GM12878 (cell line): ENCODE measurements around the gene ZNF670.

ENCODE experiments used
- CTCF ChIP-seq, 3 experiments: IDR thresholded peaks in 2 of 3; conservative IDR thresholded peaks in 1 of 3; 2 replicates each; pipeline ENCODE4 v1.5.1; 2011; ENCODE audit warnings: low read depth in 3 of 3, low read length in 3 of 3, mild to moderate bottlenecking in 3 of 3, control low read depth in 2 of 3, moderate library complexity in 2 of 3, inconsistent platforms in 1 of 3, mixed read lengths in 1 of 3; ENCODE audit not compliant: control insufficient read depth in 2 of 3, insufficient read depth in 1 of 3; ENCODE audit errors: extremely low read depth in 1 of 3
- EZH2 ChIP-seq: IDR thresholded peaks from 2 replicates; pipeline ENCODE4 v1.6.1; 2012; ENCODE audit warnings: low read depth, mild to moderate bottlenecking, control low read depth, inconsistent platforms, low read length, borderline replicate concordance; ENCODE audit not compliant: control insufficient read depth
- KAT2A ChIP-seq: conservative IDR thresholded peaks from 2 replicates; pipeline ENCODE4 v1.6.1; 2011; ENCODE audit warnings: low read depth, low read length; ENCODE audit not compliant: control insufficient read depth
- POLR2AphosphoS2 ChIP-seq: IDR thresholded peaks from 2 replicates; pipeline ENCODE4 v1.6.1; 2011; ENCODE audit warnings: low read depth, mild to moderate bottlenecking, low read length, improper control_type of control experiment, moderate library complexity
- RFX5 ChIP-seq: IDR thresholded peaks from 2 replicates; pipeline ENCODE4 v1.6.1; 2011; ENCODE audit warnings: low read depth, low read length, improper control_type of control experiment

- TF ChIP-seq POLR2AphosphoS2 = no peak
- no peak for TF ChIP-seq EZH2
- no peak for TF ChIP-seq RFX5
- no peak for TF ChIP-seq CTCF (IDR thresholded peaks at IDR 0.05 in 2 of 3, conservative IDR thresholded peaks at IDR 0.05 in 1 of 3; ENCODE audit: control insufficient read depth in 2 of 3, extremely low read depth in 1 of 3, insufficient read depth in 1 of 3, low read depth in 3 of 3, low read length in 3 of 3)
- no peak for TF ChIP-seq KAT2A
Observed at GRCh38 chr1:247114351-247115140, 35.9 kb upstream of the ZNF670 start.
